AG09319 (cell line): ENCODE measurements around the gene RMND5A.

Experiments used
- DNase-seq: peaks from one replicate; pipeline ENCODE4 v3.0.0-alpha.2; 2010; ENCODE audit warnings: low read depth; ENCODE audit errors: extremely low read depth
- TF ChIP-seq, protein P1 (sequence below): IDR thresholded peaks from 2 replicates; pipeline ENCODE4 v1.5.1; 2011; ENCODE audit warnings: low read depth, mild to moderate bottlenecking, inconsistent platforms, low read length, moderate library complexity

Gene RMND5A

DNA sequence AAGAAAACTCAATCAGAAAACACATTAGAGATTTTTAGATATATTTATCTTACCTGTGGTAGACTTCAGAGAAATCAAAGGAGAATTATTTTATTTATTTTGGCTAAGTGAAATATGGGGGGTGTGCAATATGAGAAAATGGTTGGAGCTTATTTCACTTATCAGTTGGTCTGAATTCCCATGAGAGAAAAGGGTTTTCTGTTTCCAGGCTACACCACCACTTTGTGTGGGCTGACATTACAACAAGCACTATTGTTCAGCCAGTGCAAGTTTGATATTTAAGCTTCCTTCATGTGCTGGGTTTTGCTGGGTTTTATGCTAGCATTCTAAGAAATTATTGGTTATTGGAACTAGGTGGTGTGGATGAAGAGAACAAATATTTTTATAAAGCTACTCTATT lies 33.5 kb downstream of the RMND5A start:
- TF ChIP-seq, protein P1, sequence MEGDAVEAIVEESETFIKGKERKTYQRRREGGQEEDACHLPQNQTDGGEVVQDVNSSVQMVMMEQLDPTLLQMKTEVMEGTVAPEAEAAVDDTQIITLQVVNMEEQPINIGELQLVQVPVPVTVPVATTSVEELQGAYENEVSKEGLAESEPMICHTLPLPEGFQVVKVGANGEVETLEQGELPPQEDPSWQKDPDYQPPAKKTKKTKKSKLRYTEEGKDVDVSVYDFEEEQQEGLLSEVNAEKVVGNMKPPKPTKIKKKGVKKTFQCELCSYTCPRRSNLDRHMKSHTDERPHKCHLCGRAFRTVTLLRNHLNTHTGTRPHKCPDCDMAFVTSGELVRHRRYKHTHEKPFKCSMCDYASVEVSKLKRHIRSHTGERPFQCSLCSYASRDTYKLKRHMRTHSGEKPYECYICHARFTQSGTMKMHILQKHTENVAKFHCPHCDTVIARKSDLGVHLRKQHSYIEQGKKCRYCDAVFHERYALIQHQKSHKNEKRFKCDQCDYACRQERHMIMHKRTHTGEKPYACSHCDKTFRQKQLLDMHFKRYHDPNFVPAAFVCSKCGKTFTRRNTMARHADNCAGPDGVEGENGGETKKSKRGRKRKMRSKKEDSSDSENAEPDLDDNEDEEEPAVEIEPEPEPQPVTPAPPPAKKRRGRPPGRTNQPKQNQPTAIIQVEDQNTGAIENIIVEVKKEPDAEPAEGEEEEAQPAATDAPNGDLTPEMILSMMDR, result no peak
- DNase-seq, result no peak

DNA sequence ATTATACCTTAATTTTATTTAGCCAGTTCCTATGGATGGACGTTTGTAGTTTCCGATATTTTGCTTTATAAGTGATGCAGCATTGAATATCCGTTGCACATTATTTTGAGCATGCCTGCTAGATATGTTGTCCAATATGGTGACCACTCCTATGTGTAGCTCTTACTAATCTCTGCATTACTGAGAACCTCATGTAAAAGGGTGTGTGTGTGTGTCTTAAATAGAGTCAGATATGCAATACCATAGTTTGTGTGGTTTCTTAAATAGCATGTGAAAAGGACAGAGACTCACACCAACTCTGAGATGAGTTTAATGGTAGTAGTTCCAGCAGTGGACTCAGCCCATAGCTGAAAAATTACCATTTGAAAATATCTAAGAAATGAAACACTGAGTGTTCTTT lies 38.3 kb downstream of the RMND5A start:
- TF ChIP-seq, protein P1, result no peak
- DNase-seq, result no peak

DNA sequence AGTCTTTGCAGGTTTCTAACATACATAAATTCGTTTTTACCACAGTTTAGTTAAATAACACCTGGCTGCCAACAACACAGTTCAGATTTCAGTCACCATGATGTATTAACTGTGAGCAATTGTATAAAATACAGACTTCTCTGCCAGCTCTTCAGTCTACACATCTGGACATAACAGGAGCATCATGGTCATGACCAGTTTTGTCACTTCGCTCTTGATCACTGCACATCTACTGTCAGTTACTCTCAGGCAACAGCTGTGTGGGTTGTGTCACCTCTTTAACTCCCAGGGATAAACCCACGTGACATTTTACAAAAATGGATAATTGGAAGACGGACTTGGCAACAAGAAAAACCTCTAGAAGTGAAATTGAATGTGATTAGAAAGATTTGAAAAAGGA lies 40.3 kb downstream of the RMND5A start:
- no peak for DNase-seq
- TF ChIP-seq, protein P1, result no peak

DNA sequence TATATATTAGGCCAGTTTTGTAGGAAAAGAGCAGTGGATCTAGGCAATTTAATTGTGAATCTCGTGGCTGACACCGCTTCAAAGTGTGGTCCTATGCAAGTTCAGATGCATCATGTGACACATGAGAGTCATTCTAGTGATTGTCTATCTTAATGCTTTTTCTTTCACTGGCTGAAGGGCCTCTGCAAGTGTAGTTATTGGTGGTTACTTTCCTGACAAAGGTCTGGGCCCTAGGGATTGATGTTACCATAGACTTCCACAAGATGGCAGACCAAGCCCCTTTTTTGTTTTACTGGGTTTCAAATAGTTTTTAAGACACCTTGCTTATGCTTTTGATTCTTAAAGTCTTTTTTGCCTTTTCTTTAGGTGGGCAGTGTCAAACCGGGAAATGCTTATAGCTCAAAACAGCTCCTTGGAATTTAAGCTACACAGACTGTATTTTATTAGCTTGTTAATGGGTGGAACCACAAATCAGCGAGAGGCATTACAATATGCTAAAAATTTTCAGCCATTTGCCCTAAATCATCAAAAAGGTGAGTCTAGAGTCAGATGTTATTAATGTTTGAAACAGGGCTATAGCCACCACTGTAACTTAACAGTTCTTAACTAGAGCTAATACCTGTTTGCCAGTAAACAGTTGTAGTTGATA lies 44.7 kb downstream of the RMND5A start:
- TF ChIP-seq, protein P1, result peak; percentile 68
- DNase-seq, result peak; percentile 5

DNA sequence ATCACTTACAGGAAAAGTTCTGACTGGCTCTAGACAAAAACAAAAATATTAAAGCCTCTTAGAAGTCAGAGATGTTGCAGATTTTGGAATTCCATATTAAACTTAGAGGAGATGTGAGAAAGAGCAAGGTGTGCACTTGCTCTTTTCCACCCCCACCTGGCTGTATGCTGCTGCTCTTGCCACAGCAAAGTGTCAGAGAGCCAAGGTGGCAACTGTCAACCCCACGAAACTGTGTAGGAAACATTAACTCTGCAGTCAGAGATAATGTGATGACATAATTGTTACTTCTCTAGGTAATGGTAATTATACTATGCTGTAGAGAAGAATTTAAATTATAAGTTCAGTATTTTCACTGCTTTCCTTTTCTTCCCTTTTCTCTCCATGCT lies 45.2 kb downstream of the RMND5A start:
- no peak for DNase-seq
- TF ChIP-seq, protein P1, result no peak

DNA sequence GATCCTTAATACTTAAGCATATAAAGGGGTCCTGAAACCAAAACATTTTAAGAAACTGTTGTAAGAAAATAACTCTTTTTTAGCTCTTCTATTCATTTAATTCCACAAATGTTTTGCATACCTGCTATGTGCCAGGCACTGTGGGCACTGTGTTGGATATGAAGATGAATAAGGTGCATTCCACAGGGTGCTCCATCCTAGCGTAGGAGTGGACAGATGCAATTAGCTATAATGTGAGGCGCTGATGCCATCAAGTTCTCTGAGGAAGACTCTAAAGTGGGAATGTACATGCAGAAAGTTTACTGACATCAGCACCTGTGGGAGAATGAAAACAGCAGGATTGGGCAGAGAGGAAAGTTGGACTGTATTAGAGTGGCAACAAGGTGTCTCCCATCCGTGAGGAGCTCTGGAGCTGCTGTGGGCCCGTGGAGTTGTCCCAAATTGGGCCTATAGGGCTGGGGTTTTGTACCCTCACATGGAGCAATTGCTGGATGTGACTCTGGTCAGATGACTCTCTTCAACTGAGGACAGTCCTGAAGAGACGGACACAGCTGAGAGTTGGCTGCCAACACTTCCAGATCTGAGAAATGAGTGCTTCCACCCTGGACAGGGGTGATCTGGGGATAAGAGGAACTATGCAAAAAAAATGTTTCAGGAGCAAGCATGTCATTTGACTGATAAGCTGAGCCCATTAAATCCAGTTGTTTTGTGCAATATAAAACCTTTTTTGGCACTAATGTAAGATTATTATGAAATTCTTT lies 48.3 kb downstream of the RMND5A start:
- TF ChIP-seq, protein P1, result no peak
- DNase-seq, result no peak

DNA sequence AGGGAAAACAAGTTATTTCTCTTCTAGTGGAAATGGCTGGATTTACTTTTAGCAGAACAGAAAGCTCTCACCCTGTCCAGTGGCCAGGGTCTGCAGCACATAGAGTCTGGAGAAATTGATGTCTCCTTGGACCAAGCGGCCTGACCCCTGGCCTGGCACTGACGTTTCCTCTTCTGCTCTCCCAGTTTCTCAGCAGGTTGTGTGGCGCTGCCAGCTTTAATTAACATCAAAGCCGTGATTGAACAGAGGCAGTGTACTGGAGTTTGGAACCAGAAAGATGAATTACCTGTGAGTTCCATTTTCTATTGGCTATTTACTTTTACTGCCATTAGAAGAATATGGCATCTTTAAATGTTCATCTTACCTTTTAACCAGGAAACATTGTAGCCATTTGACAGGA lies 49.7 kb downstream of the RMND5A start:
- no peak for DNase-seq
- TF ChIP-seq, protein P1, result no peak
